GM21526 (cell line): ENCODE results near the gene SLC30A5.
A peak's percentile ranks its signal among the peaks of the same experiment; 100 is the strongest.
"Not testable (repeated sequence)": the region's sequence is repeated elsewhere in the genome, so short reads cannot be mapped to it uniquely, and the experiment has no call there.

Source experiments
- ATAC-seq: cut with Tn5 transposase; IDR thresholded peaks from one replicate; pipeline ENCODE4 v1.9.1; 2021; ENCODE audit warnings: moderate library complexity; ENCODE audit not compliant: unreplicated experiment, low FRiP score

The SLC30A5 gene

GRCh38 chr5:69103521-69103920 is 9.7 kb downstream of the SLC30A5 start:
- no peak for ATAC-seq

GRCh38 chr5:69105996-69106906 is 12.4 kb downstream of the SLC30A5 start:
- peak; percentile 81 for ATAC-seq

GRCh38 chr5:69108367-69108766 is 14.6 kb downstream of the SLC30A5 start:
- ATAC-seq = not testable (repeated sequence)

GRCh38 chr5:69113851-69114250 is 20.0 kb downstream of the SLC30A5 start:
- no peak for ATAC-seq

GRCh38 chr5:69115526-69115925 is 21.7 kb downstream of the SLC30A5 start:
- ATAC-seq = no peak

- no peak for ATAC-seq
Measured at GRCh38 chr5:69129413-69129812, 35.6 kb downstream of the SLC30A5 start.

GRCh38 chr5:69130241-69130640 is 36.4 kb downstream of the SLC30A5 start:
- no peak for ATAC-seq

GRCh38 chr5:69131304-69131703 is 37.5 kb downstream of the SLC30A5 start:
- no peak for ATAC-seq

GRCh38 chr5:69134126-69134525 is 40.3 kb downstream of the SLC30A5 start:
- ATAC-seq = no peak

GRCh38 chr5:69136293-69136692 is 42.5 kb downstream of the SLC30A5 start:
- ATAC-seq = peak; percentile 96

- not testable (repeated sequence) for ATAC-seq
Measured at GRCh38 chr5:69137208-69137607, 43.4 kb downstream of the SLC30A5 start.

- ATAC-seq = no peak
Measured at GRCh38 chr5:69137807-69138206, 44.0 kb downstream of the SLC30A5 start.

GRCh38 chr5:69138766-69139165 is 45.0 kb downstream of the SLC30A5 start:
- no peak for ATAC-seq

GRCh38 chr5:69140239-69140638 is 46.4 kb downstream of the SLC30A5 start:
- not testable (repeated sequence) for ATAC-seq

- ATAC-seq = no peak
Measured at GRCh38 chr5:69140827-69141226, 47.0 kb downstream of the SLC30A5 start.

- not testable (repeated sequence) for ATAC-seq
Measured at GRCh38 chr5:69148576-69148975, 54.8 kb downstream of the SLC30A5 start.

GRCh38 chr5:69148981-69149675 is 55.3 kb downstream of the SLC30A5 start:
- ATAC-seq = no peak

GRCh38 chr5:69149676-69150010 is 55.8 kb downstream of the SLC30A5 start:
- ATAC-seq = no peak

GRCh38 chr5:69152731-69153130 is 58.9 kb downstream of the SLC30A5 start:
- no peak for ATAC-seq

GRCh38 chr5:69156456-69156855 is 62.6 kb downstream of the SLC30A5 start:
- ATAC-seq = no peak

- ATAC-seq = no peak
Measured at GRCh38 chr5:69158039-69158438, 64.2 kb downstream of the SLC30A5 start.

- ATAC-seq = no peak
Measured at GRCh38 chr5:69160651-69161050, 66.8 kb downstream of the SLC30A5 start.
